Peyer's patch (tissue), 4 donors: Measurements from ENCODE around the gene NSMF. TPM values are rescaled to one million over a fixed set of nuclear protein-coding genes. Genes with fewer than 3 reads are reported as not detected.
A peak's percentile ranks its signal among the peaks of the same experiment; 100 is the strongest.
"Not testable (repeated sequence)": the region's sequence is repeated elsewhere in the genome, so short reads cannot be mapped to it uniquely, and the experiment has no call there.

Experiments
- DNase-seq, 3 donors: peaks; one replicate each; pipeline ENCODE4 v3.0.0-alpha.2; 2017 to 2019
- H3K27ac ChIP-seq, 4 donors: fragments of 200-600 bp; sonication (generic); one replicate each; pipeline ENCODE4 v1.5.1; 2016 to 2019
- H3K27me3 ChIP-seq, 2 donors: fragments of 200-600 bp; sonication (generic); one replicate each; pipeline ENCODE4 v1.5.1; 2019
- H3K36me3 ChIP-seq, 3 donors: fragments of 200-600 bp; sonication (generic); one replicate each; pipeline ENCODE4 v1.5.1; 2016 to 2019
- H3K4me1 ChIP-seq, 4 donors: fragments of 200-600 bp; sonication (generic); one replicate each; pipeline ENCODE4 v1.5.1; 2016 to 2019
- H3K4me3 ChIP-seq, 4 donors: fragments of 200-600 bp; sonication (generic); 1 replicate in 3 of 4; 2 replicates in 1 of 4; pipeline ENCODE4 v1.5.1; 2016 to 2019; ENCODE audit warnings: mild to moderate bottlenecking in 1 of 4
- H3K9me3 ChIP-seq, 4 donors: fragments of 200-600 bp; sonication (generic); one replicate each; pipeline ENCODE4 v1.5.1; 2016 to 2019; ENCODE audit warnings: mild to moderate bottlenecking in 1 of 4
- POLR2A ChIP-seq, 2 donors: fragments of 450-650 bp; IDR thresholded peaks; one replicate each; pipeline ENCODE4 v1.5.1; 2017; ENCODE audit warnings: antibody characterized with exemption in 2 of 2, mild to moderate bottlenecking in 2 of 2, moderate library complexity in 2 of 2
- total RNA-seq, 4 donors: library from RNA; depleted of rRNA; stranded (reverse); fragments of >200 nt; gene quantifications; one replicate each; pipeline ENCODE4 v1.1.0, GENCODE V29; 2016
- TF ChIP-seq, protein P1 (sequence below), 6 experiments: fragments of 450-650 bp in 4 of 6; fragments of 200-600 bp in 2 of 6; sonication (generic) in 1 of 6; IDR thresholded peaks; one replicate each; pipeline ENCODE4 v1.5.1; 2017 to 2019; ENCODE audit warnings: antibody characterized with exemption in 6 of 6, mild to moderate bottlenecking in 3 of 6, moderate library complexity in 1 of 6

NSMF gene
- total RNA-seq, 4 donors from 2014 or later = 47.0 to 135 (median 117) TPM

- Histone ChIP-seq H3K4me3 (no peak overlapping the region), H3K9me3 (peaks cover 0 to 13% (median 5%) of the 10 kb centered on the region in 4 donors), H3K36me3 (no peaks in the 10 kb centered on the region), H3K4me1 (no peaks in the 10 kb centered on the region), H3K27ac (no peak overlapping the region), H3K27me3 (no peaks in the 10 kb centered on the region)
- DNase-seq = no peak
- TF ChIP-seq, protein P1, sequence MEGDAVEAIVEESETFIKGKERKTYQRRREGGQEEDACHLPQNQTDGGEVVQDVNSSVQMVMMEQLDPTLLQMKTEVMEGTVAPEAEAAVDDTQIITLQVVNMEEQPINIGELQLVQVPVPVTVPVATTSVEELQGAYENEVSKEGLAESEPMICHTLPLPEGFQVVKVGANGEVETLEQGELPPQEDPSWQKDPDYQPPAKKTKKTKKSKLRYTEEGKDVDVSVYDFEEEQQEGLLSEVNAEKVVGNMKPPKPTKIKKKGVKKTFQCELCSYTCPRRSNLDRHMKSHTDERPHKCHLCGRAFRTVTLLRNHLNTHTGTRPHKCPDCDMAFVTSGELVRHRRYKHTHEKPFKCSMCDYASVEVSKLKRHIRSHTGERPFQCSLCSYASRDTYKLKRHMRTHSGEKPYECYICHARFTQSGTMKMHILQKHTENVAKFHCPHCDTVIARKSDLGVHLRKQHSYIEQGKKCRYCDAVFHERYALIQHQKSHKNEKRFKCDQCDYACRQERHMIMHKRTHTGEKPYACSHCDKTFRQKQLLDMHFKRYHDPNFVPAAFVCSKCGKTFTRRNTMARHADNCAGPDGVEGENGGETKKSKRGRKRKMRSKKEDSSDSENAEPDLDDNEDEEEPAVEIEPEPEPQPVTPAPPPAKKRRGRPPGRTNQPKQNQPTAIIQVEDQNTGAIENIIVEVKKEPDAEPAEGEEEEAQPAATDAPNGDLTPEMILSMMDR (IDR thresholded peaks at IDR 0.05) = no peak
- TF ChIP-seq POLR2A (IDR thresholded peaks at IDR 0.05) = no peak
Measured at GRCh38 chr9:137474271-137474670, 15.1 kb upstream of the NSMF start.

DNA sequence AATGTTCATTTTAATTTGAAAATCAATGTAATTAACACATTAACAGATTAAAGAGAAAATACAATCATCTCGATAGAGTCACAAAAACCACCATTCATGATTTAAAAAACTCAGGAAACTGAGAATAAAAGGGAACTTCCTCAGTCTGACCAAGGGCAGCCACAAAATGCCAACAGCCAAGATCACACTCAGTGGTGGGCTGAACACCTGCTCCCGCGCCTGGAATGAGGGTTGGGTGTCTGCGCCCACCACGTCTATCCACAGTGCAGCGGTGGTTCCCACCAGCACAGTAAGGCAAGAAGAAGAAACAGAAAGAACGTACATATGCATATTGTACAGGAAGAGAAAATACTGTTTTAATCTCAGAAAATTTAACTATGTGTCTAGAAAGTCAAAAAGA is 11.7 kb upstream of the NSMF start:
- H3K36me3 ChIP-seq = no peaks in the 10 kb centered on the region
- no peaks in the 10 kb centered on the region for H3K4me1 ChIP-seq
- H3K9me3 ChIP-seq = peaks cover 0 to 8% (median 3%) of the 10 kb centered on the region in 4 donors
- no peak overlapping the region for H3K4me3 ChIP-seq
- no peak overlapping the region for H3K27ac ChIP-seq
- no peak for TF ChIP-seq POLR2A (IDR thresholded peaks at IDR 0.05)
- TF ChIP-seq, protein P1 (IDR thresholded peaks at IDR 0.05) = no peak
- no peak for DNase-seq
- H3K27me3 ChIP-seq = no peaks in the 10 kb centered on the region

DNA sequence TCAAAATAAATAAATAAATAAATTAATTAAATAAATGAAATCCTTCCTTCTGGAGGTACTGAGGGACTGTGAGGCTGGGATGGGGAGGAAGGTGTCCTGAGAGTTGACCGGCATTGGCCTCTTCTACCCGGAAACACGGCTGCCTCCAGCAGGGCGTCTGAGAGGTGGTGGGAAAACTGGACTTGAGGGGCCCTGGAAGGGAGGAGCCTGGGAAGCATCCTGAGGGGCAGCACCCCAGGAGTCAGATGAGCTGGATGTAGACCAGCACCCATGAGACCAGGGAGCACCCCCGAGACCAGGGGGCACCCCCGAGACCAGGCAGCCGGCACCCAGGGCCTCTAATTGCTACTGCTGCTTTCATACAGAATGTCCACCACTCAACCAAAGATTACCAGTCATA is 8.8 kb upstream of the NSMF start:
- Histone ChIP-seq H3K4me1 (no peaks in the 10 kb centered on the region), H3K27me3 (no peaks in the 10 kb centered on the region), H3K36me3 (no peaks in the 10 kb centered on the region), H3K4me3 (no peak overlapping the region), H3K9me3 (no peaks in the 10 kb centered on the region), H3K27ac (no peak overlapping the region)
- DNase-seq = peak in 1 of 3 donors; percentile 34
- TF ChIP-seq, protein P1 (IDR thresholded peaks at IDR 0.05) = no peak
- no peak for TF ChIP-seq POLR2A (IDR thresholded peaks at IDR 0.05)

DNA sequence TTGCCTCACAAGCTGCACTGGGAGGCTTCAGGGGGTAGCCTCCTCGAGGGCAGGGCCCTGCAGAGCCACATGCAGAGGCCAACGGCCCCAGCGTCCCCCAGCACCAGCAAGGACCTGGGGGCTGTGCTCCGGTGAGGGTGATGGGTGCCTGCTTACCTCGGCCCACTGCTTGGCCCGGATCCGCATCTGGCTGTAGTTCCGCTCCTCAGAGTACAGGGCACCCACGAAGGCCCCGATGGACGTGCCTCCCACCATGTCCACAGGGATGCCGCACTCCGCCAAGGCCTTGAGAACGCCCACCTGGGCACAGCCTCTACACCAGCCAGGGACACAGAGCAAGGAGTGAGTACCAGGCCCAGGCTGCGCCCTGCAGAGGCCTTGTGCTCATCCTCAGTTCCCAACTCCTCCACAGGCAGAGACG is 8.0 kb upstream of the NSMF start:
- Histone ChIP-seq H3K36me3 (no peaks in the 10 kb centered on the region), H3K9me3 (no peaks in the 10 kb centered on the region), H3K4me3 (no peak overlapping the region), H3K4me1 (peaks cover 0 to 4% (median 1%) of the 10 kb centered on the region in 4 donors), H3K27me3 (no peaks in the 10 kb centered on the region), H3K27ac (no peak overlapping the region)
- peak in 1 of 3 donors; percentile 32 for DNase-seq
- TF ChIP-seq, protein P1 (IDR thresholded peaks at IDR 0.05) = no peak
- TF ChIP-seq POLR2A (IDR thresholded peaks at IDR 0.05) = no peak

- H3K27me3 ChIP-seq, H3K9me3 ChIP-seq, H3K27ac ChIP-seq, H3K4me1 ChIP-seq, H3K4me3 ChIP-seq, H3K36me3 ChIP-seq, DNase-seq: not testable (repeated sequence)
Measured at GRCh38 chr9:137466389-137467085, 7.4 kb upstream of the NSMF start.

DNA sequence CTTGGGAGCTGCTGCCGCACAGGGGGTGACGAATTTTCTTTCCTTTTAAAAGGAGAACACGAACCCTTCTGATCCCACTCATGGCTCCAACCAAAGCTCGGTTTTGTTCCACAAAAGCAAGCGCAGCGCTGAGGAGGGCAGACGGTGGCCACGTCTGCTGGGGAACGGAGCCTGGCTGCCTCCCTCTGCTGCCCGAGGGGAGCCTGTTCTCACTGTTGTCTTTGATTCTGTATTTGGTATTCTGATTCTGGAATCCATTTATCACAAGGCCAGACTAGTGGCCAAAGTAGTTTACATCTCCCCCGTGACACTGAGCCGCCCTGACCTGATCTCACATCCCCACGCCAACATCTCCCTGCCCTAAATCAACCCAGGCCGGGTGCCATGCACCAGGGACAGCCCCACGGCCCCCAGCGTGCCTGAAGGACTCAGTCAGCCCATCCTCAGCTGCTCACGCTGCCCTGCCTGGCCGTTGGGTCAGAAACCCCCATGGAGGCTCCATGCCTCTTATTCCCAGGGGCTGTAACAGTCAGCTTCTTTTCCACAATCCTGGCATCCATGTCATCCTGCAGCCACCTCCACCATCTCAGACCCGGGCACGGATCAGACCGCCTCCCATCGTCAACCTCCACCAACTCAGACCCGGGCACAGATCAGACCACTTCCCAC is 6.7 kb upstream of the NSMF start:
- Histone ChIP-seq H3K4me3 (no peak overlapping the region), H3K4me1 (peaks cover 0 to 13% (median 7%) of the 10 kb centered on the region in 4 donors), H3K27ac (no peak overlapping the region), H3K36me3 (no peaks in the 10 kb centered on the region), H3K27me3 (no peaks in the 10 kb centered on the region), H3K9me3 (no peaks in the 10 kb centered on the region)
- no peak for TF ChIP-seq POLR2A (IDR thresholded peaks at IDR 0.05)
- TF ChIP-seq, protein P1 (IDR thresholded peaks at IDR 0.05) = no peak
- DNase-seq = peak in 1 of 3 donors; percentile 41
